Measurements from ENCODE around the gene SYT8.

SYT8 gene

GRCh38 chr11:1847006-1847735 is 12.4 kb downstream of the SYT8 start:
- no peak for DNase-seq

- no peak for DNase-seq
These were observed 13.3 kb downstream of the SYT8 start for GRCh38 chr11:1847926-1848639.

- DNase-seq: no peak
These were observed 14.0 kb downstream of the SYT8 start for GRCh38 chr11:1848640-1849430.

GRCh38 chr11:1851468-1852180 is 16.8 kb downstream of the SYT8 start:
- DNase-seq: no peak

GRCh38 chr11:1852271-1852876 is 17.6 kb downstream of the SYT8 start:
- DNase-seq: no peak

- DNase-seq: no peak
These were observed 18.1 kb downstream of the SYT8 start, which contains the start of gene LSP1 for GRCh38 chr11:1852877-1853276. TSS of gene LSP1 (plus strand) at chr11:1853084. CDS start at chr11:1853145, 61 bp downstream.

GRCh38 chr11:1853376-1854131 is 18.8 kb downstream of the SYT8 start:
- DNase-seq: no peak

- DNase-seq: no peak
These were observed 19.6 kb downstream of the SYT8 start for GRCh38 chr11:1854132-1854948.

GRCh38 chr11:1854949-1855885 is 20.4 kb downstream of the SYT8 start:
- DNase-seq: no peak

GRCh38 chr11:1855886-1856265 is 21.1 kb downstream of the SYT8 start:
- no peak for DNase-seq

- DNase-seq: no peak
These were observed 21.7 kb downstream of the SYT8 start for GRCh38 chr11:1856306-1857005.

- no peak for DNase-seq
These were observed 22.3 kb downstream of the SYT8 start for GRCh38 chr11:1857064-1857463.

- no peak for DNase-seq
These were observed 23.4 kb downstream of the SYT8 start for GRCh38 chr11:1858154-1858553.

- no peak for DNase-seq
These were observed 23.8 kb downstream of the SYT8 start for GRCh38 chr11:1858576-1858975.

GRCh38 chr11:1859004-1859403 is 24.2 kb downstream of the SYT8 start:
- DNase-seq: no peak

GRCh38 chr11:1860108-1860507 is 25.3 kb downstream of the SYT8 start:
- DNase-seq: no peak

GRCh38 chr11:1861435-1862411 is 26.9 kb downstream of the SYT8 start:
- no peak for DNase-seq
